Fibroblast of gingiva (primary cell): ENCODE data around the gene KCNAB1.

Experiments used
- DNase-seq: peaks from one replicate; pipeline ENCODE4 v3.0.0-alpha.2; 2011; ENCODE audit warnings: low read depth

The KCNAB1 gene

GRCh38 chr3:156407617-156408225 is 287.3 kb downstream of the KCNAB1 start:
- DNase-seq: no peak

- DNase-seq: no peak
Observed at GRCh38 chr3:156409694-156410093, 289.3 kb downstream of the KCNAB1 start.

GRCh38 chr3:156412600-156412999 is 292.2 kb downstream of the KCNAB1 start:
- DNase-seq: no peak

- DNase-seq: no peak
Observed at GRCh38 chr3:156413293-156413892, 293.0 kb downstream of the KCNAB1 start.

- no peak for DNase-seq
Observed at GRCh38 chr3:156416846-156417558, 296.6 kb downstream of the KCNAB1 start.

- DNase-seq: no peak
Observed at GRCh38 chr3:156417559-156418132, 297.3 kb downstream of the KCNAB1 start.

- no peak for DNase-seq
Observed at GRCh38 chr3:156418428-156418827, 298.1 kb downstream of the KCNAB1 start.

GRCh38 chr3:156421534-156421933 is 301.2 kb downstream of the KCNAB1 start:
- DNase-seq: no peak

GRCh38 chr3:156424758-156425157 is 304.4 kb downstream of the KCNAB1 start:
- no peak for DNase-seq

- no peak for DNase-seq
Observed at GRCh38 chr3:156425651-156426050, 305.3 kb downstream of the KCNAB1 start.

- DNase-seq: no peak
Observed at GRCh38 chr3:156429125-156429524, 308.7 kb downstream of the KCNAB1 start.

- no peak for DNase-seq
Observed at GRCh38 chr3:156431334-156432124, 311.2 kb downstream of the KCNAB1 start.

GRCh38 chr3:156432563-156432962 is 312.2 kb downstream of the KCNAB1 start:
- DNase-seq: no peak

- DNase-seq: no peak
Observed at GRCh38 chr3:156433138-156433537, 312.8 kb downstream of the KCNAB1 start.

GRCh38 chr3:156433910-156434309 is 313.5 kb downstream of the KCNAB1 start:
- no peak for DNase-seq

- no peak for DNase-seq
Observed at GRCh38 chr3:156434921-156435320, 314.5 kb downstream of the KCNAB1 start.

GRCh38 chr3:156443079-156443478 is 322.7 kb downstream of the KCNAB1 start:
- DNase-seq: no peak

GRCh38 chr3:156445117-156446090 is 325.0 kb downstream of the KCNAB1 start:
- DNase-seq: no peak

GRCh38 chr3:156448300-156448699 is 327.9 kb downstream of the KCNAB1 start:
- DNase-seq: no peak

- DNase-seq: peak; percentile 24
Observed at GRCh38 chr3:156449710-156450574, 329.6 kb downstream of the KCNAB1 start.
